MV-4-11 (cell line): ENCODE measurements around the gene KCNQ5.
A peak's percentile ranks its signal among the peaks of the same experiment; 100 is the strongest.

ENCODE experiments used
- DNase-seq: peaks from one replicate; lab custom pipeline; 2025; lab: John Stamatoyannopoulos, UW

The KCNQ5 gene

GRCh38 chr6:73121421-73121993 is 499.6 kb downstream of the KCNQ5 start:
- DNase-seq, result no peak

DNA sequence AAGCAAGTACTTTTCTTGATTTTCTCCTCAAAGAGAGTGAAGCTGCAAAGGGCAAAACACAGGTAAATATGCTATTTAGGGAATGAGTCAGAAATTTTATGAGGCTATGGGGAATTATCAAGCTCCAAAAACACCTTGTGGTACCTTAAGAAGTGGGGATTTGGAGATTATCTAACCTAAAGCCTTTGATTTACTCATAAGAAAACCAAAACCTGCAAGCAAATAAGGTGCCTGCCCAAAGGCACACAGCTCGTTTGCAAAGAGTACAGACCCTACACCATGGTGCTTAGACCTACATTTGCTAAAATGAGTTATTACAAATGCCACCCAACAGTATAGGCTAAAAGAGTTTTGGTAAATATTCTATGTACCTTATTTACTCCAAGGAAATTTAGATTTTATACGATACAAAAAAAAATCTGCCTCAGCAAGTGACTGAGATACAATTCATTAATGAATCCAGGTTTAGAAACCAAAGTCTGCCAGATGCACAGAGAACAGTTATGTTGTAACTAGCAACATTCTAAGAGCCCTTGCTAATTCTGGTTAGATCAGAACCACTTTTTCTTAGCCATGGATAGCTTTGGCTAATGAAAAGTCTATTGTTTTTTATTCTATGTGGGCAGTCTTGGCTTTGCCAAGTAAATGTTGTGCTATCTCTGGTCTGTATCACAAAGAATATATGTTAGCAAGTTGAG is 501.9 kb downstream of the KCNQ5 start:
- no peak for DNase-seq

GRCh38 chr6:73129653-73130443 is 508.0 kb downstream of the KCNQ5 start:
- peak; percentile 40 for DNase-seq

- no peak for DNase-seq
Measured at GRCh38 chr6:73131706-73132105, 509.8 kb downstream of the KCNQ5 start.

GRCh38 chr6:73134588-73134987 is 512.7 kb downstream of the KCNQ5 start:
- DNase-seq, result no peak

GRCh38 chr6:73139681-73140383 is 518.0 kb downstream of the KCNQ5 start:
- no peak for DNase-seq

- no peak for DNase-seq
Measured at GRCh38 chr6:73143551-73143950, 521.7 kb downstream of the KCNQ5 start.

- no peak for DNase-seq
Measured at GRCh38 chr6:73144516-73144915, 522.7 kb downstream of the KCNQ5 start.

DNA sequence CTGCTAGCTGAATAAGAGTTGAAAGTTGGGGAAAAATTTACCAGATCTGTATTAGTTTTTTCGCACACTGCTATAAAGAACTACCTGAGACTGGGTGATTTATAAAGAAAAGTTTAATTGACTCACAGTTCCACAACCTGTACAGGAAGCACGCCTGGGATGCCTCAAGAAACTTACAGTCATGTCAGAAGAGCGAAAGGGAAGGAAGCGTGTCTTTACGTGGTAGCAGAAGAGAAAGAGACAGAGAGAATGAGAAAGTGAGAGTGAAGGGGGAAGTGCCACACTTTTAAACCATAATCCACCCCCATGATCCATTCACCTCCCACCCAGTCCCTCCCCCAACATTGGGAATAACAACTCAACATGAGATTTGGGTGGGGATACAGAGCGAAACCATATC is 523.8 kb downstream of the KCNQ5 start:
- no peak for DNase-seq

- no peak for DNase-seq
Measured at GRCh38 chr6:73151732-73152131, 529.9 kb downstream of the KCNQ5 start.

DNA sequence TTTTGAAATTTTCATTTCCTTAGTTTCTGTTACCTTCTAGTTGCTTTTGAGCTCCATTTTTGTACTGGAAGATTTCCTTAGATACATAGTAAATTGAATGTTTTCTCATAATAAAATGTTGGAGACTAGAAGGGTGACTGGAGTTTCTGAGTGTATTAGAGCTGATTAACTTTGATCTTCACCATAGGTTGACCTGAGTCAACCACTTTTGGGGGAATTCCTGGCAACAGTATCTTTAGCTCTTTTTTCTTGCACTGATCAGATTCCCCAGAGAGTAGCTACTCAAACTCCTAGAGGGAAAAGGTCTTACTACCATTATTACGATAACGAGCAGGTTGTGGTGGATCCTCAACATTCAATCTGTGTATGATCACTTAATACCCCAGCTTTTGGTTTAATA is 530.7 kb downstream of the KCNQ5 start:
- no peak for DNase-seq

GRCh38 chr6:73152966-73153757 is 531.3 kb downstream of the KCNQ5 start:
- no peak for DNase-seq

- DNase-seq, result no peak
Measured at GRCh38 chr6:73156793-73157767, 535.2 kb downstream of the KCNQ5 start.

DNA sequence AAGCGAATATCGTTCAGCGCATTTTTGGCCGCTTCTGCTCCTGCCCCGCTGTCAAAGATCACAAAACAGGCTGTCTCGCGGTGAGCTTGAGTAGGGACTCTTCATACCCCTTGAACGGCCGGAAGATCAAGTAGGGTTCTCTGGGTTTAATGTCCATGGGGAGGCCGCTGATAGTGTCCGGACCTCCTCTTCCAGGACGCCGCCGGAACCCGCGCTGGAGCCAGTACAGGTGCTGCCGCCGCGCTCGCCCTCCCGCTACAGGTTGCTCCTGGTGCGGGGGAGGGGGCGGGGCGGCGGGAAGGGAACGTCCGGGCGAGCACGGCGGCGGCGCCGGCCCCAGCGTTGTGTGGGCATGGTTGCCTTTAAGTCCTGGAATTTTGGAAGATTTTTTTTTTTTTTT is 536.0 kb downstream of the KCNQ5 start:
- DNase-seq, result no peak

GRCh38 chr6:73169111-73169510 is 547.2 kb downstream of the KCNQ5 start:
- no peak for DNase-seq

- no peak for DNase-seq
Measured at GRCh38 chr6:73169633-73170032, 547.8 kb downstream of the KCNQ5 start.

DNA sequence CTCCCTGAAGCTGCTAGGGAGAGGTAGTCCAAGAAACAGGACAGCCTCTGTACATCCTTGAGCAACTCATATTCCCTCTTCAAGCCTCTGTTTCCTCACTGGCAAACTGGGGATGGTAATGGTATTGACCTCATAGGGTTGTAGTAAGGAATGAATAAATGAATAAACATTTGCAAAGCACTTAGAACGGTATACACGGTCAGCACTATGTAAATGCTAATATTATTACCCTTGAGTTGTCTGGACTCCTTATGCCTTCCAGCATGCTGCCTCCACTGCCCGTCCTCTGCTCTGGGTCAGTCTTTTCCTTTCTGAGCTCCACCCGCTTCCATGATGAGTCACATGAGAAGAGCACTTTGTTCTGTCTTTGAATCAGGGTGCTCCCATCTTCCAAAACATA is 552.8 kb downstream of the KCNQ5 start:
- DNase-seq, result no peak

DNA sequence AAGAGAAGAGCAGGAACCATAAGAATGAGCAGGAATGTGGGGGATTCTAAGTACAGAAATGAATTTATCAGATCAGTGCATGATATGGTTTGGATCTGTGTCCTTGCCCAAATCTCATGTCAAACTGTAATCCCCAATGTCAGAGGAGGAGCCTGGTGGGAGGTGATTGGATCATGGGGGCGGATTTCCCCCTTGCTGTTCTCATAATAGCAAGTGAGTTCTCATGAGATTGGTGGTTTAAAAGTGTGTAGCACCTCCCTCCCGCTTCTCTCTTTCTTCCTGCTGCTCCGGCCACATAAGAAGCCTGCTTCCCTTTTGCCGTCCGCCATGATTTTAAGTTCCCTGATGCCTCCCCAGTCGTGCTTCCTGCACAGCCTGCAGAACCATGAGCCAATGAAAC is 554.2 kb downstream of the KCNQ5 start:
- DNase-seq, result peak; percentile 14

DNA sequence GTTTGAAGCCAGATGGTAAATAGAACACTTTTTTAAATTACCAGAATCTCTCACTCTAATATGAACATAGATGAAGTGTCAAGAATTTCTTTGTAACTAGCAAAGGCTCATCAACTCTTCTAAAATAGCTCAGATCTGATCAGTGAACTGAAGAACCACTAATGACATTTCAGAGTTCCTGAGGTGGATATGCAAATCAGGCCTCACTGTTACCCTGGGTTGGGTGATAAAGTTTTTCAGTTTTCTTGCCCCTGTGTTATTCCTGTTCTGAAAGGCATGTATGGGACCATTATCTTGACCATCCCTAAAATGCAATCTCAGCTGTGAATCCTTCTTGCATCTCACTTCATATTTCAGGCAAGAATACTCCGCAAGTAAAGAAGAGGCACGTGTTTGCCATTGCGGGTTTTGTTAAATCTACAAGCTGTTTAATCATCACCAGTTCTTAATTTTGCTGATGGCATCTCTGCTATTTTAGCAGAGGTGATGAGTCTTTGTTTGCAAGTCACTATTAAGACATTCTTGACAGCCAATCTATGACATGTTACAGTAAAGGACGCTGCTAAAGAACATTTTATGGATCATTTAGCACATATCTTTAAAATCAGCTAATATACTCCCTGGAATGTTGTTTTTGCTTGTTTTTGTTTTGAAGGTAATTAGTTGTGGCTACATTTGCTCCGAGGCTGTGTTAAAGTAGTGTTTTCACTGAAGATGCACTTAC is 555.5 kb downstream of the KCNQ5 start:
- DNase-seq, result no peak
